Heart right ventricle (tissue), 16 donors: ENCODE data around the gene CAPN13. TPM values are rescaled to one million over a fixed set of nuclear protein-coding genes. Genes with fewer than 3 reads are reported as not detected.

Source experiments
- ATAC-seq, 8 donors: fragments of 200-7000 bp; cut with Tn5 transposase; one replicate each; pipeline ENCODE4 v1.9.1; 2020; ENCODE audit warnings: mild to moderate bottlenecking in 8 of 8, moderate library complexity in 8 of 8, moderate number of reproducible peaks in 1 of 8
- DNase-seq, 2 donors: peaks; one replicate each; pipeline ENCODE4 v3.0.0-alpha.2; 2020
- H3K27ac ChIP-seq, 10 donors: fragments of 200-600 bp; sonication (generic) in 2 of 10; one replicate each; pipeline versions ENCODE4 v1.5.0 to v1.8.0; 2020 to 2022; ENCODE audit warnings: mild to moderate bottlenecking in 3 of 10
- H3K27me3 ChIP-seq, 7 donors: fragments of 200-600 bp; one replicate each; pipeline ENCODE4 v1.8.0; 2021 to 2022; ENCODE audit warnings: mild to moderate bottlenecking in 2 of 7
- H3K36me3 ChIP-seq, 9 donors: fragments of 200-600 bp; sonication (generic) in 1 of 9; one replicate each; pipeline versions ENCODE4 v1.5.0 to v1.8.0; 2020 to 2022; ENCODE audit warnings: mild to moderate bottlenecking in 2 of 9
- H3K4me1 ChIP-seq, 9 donors: fragments of 200-600 bp; sonication (generic) in 1 of 9; one replicate each; pipeline versions ENCODE4 v1.5.0 to v1.8.0; 2020 to 2022; ENCODE audit warnings: mild to moderate bottlenecking in 4 of 9
- H3K4me3 ChIP-seq, 10 donors: fragments of 200-600 bp; sonication (generic) in 2 of 10; one replicate each; pipeline versions ENCODE4 v1.5.0 to v1.8.0; 2020 to 2022; ENCODE audit warnings: mild to moderate bottlenecking in 7 of 10, moderate library complexity in 2 of 10
- H3K9me3 ChIP-seq, 11 donors: fragments of 200-600 bp in 10 of 11; sonication (generic) in 2 of 11; one replicate each; pipeline versions ENCODE4 v1.5.0 to v1.8.0; 2013 to 2022; ENCODE audit warnings: mild to moderate bottlenecking in 2 of 11, control low read depth in 1 of 11, moderate library complexity in 1 of 11
- WGBS, 2 donors: extraction: QIAGEN DNeasy Blood & Tissue Kit; methylation state at CpG; one replicate each; pipeline ENCODE4 v1.1.7; 2013; ENCODE audit warnings: inconsistent platforms in 1 of 2; 5-methylcytosine and 5-hydroxymethylcytosine counted together
- intact Hi-C, 10 donors: fragments of 100-400 bp; cut with DNase I; formaldehyde crosslinking; loops; one replicate each; pipeline versions ENCODE4 v1.11.1 to v1.14.2; 2022
- polyA plus RNA-seq, 2 donors: library from polyadenylated mRNA; stranded (reverse); fragments of 200-250 nt; gene quantifications; one replicate each; pipeline ENCODE4 v1.2.3, GENCODE V29; 2013
- total RNA-seq, 10 donors: library from RNA; stranded (reverse); fragmentation: NEBNext Ultra II Directional in 3 of 10; extraction: Animal tissue kit (Norgen Biotek cat#: 25700) in 3 of 10; gene quantifications; one replicate each; pipeline versions ENCODE4 v1.2.1 to v1.2.4, GENCODE V29; 2021 to 2023
- TF ChIP-seq, protein P1 (sequence below), 9 donors: fragments of 200-600 bp; sonication (generic) in 2 of 9; IDR thresholded peaks; one replicate each; pipeline versions ENCODE4 v1.5.0 to v1.8.0; 2021 to 2022; ENCODE audit warnings: antibody characterized with exemption in 9 of 9, mild to moderate bottlenecking in 5 of 9, moderate library complexity in 1 of 9
- donor health status: Arrhythmogenic right ventricular cardiomyopathy.
- donor health status: ischemic (EF 13 %, LVEDD 7.1; RV severe dilation, severe dysfunction).
- donor health status: healthy with polysubstance abuse.
- donor health status: DM: no; HTN: yes; CAD: no.
- donor health status: DM: no; HTN: no; CAD: no.
- donor health status: ischemic (EF 25% LVEDD 6.9; RV normal size, moderate dysfunction).
- donor health status: ischemic (EF 25% LVEDD 5.7; RV mildly dilated, moderate dysfunction).
- donor health status: healthy.
- donor health status: DM: yes; HTN: yes; CAD: no.
- donor health status: Ischemic cardiomyopathy.
- donor health status: ischemic (EF 35%, LVEDD 5.7; RV mildly dilated, moderate dysfunction).
- donor health status: nonischemic (EF 11% LVEDD 7.7; RV severe dilation, severe dysfunction).
- donor health status: DM: yes; HTN: yes; CAD: no.
- donor health status: PGD.
- donor health status: ischemic (EF 29% LVEDD 5.4; RV normal size, mild dysfunction).
- donor health status: nonischemic (EF 23%, LVEDD 6.1; RV moderate dilation, normal function).

Gene CAPN13
- total and polyA plus RNA-seq, 12 donors, result 0.09 TPM; not detected in 11

DNA sequence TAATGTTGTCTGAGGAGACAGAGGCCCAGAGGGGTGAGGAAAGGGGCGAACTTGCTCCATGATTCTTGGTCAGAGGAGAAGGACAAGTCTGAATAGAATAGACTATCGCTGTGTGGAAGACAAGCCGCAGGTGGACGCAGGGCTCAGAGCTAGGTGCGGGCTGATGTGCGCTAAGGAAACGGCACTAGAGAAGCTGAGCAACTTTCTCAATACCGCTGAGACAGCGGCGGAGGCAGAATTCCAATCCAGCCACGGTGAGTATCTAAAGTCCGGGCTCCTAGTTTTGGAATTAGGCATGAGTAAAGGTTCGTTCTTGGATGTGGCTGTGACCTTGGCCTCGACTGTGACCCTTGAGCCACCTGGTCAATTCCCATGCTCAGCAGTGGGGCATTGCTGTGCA is 47.8 kb downstream of the CAPN13 start:
- WGBS, 2 donors, result 87 to 89% methylated on average over 14 of the region's 14 CpGs
- TF ChIP-seq, protein P1, sequence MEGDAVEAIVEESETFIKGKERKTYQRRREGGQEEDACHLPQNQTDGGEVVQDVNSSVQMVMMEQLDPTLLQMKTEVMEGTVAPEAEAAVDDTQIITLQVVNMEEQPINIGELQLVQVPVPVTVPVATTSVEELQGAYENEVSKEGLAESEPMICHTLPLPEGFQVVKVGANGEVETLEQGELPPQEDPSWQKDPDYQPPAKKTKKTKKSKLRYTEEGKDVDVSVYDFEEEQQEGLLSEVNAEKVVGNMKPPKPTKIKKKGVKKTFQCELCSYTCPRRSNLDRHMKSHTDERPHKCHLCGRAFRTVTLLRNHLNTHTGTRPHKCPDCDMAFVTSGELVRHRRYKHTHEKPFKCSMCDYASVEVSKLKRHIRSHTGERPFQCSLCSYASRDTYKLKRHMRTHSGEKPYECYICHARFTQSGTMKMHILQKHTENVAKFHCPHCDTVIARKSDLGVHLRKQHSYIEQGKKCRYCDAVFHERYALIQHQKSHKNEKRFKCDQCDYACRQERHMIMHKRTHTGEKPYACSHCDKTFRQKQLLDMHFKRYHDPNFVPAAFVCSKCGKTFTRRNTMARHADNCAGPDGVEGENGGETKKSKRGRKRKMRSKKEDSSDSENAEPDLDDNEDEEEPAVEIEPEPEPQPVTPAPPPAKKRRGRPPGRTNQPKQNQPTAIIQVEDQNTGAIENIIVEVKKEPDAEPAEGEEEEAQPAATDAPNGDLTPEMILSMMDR (IDR thresholded peaks at IDR 0.05), result no peak
- no peaks in the 10 kb centered on the region for H3K36me3 ChIP-seq
- H3K27me3 ChIP-seq, result peaks cover 0 to 46% (median 20%) of the 10 kb centered on the region in 7 donors
- no peak for ATAC-seq
- no peak for DNase-seq
- H3K27ac ChIP-seq, result no peak overlapping the region
- no peaks in the 10 kb centered on the region for H3K4me1 ChIP-seq
- H3K4me3 ChIP-seq, result no peak overlapping the region
- intact Hi-C loops, result no loop called here
- H3K9me3 ChIP-seq, result no peaks in the 10 kb centered on the region

DNA sequence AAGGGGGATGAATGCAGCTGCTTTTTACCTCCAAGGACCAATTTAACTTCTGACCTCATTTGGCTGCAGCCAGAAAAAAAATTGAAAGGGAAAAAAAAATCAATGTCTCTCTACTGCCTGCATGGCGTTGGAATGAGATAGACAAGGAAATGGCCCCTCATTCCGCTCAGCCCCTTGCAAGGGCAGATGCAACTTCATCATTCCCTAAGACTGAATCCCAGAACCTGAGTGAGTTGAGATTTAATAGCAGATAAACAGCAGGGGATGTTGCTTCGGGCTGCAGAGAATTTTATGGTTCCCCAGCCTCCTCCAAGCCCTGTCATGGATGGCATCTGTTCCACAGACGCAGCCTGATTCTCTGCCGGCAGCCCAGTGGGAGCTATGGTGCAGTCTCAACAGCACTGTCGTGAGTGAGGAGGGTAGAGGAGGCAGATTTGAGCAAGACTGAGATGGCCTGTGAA is 49.0 kb downstream of the CAPN13 start:
- peaks cover 0 to 49% (median 27%) of the 10 kb centered on the region in 7 donors for H3K27me3 ChIP-seq
- no peak overlapping the region for H3K27ac ChIP-seq
- H3K4me3 ChIP-seq, result no peak overlapping the region
- H3K36me3 ChIP-seq, result no peaks in the 10 kb centered on the region
- intact Hi-C loops, result no loop called here
- ATAC-seq (no peak), DNase-seq (no peak)
- no peaks in the 10 kb centered on the region for H3K9me3 ChIP-seq
- H3K4me1 ChIP-seq, result no peaks in the 10 kb centered on the region
- 50 to 57% methylated on average over 6 of the region's 6 CpGs for WGBS, 2 donors
- TF ChIP-seq, protein P1 (IDR thresholded peaks at IDR 0.05), result no peak

DNA sequence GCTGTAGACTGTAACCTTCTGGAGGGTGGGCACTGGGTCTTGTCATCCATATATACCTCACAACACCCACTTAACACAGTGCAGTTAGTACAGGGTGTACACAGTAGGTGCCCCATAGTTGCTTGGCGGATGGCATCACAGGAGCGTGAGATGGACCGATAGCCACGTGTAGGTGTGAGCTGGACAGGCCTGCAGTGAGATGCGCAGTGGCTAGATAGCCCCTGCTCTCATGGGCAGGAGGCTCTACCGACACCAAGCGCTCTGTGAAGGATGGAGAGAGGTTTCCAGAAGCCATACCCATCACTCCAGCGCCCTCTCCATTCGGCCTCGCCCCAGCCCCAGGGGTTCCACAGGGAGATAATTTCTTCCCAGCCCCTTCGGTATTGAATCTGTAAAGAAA is 49.5 kb downstream of the CAPN13 start:
- no peaks in the 10 kb centered on the region for H3K4me1 ChIP-seq
- H3K36me3 ChIP-seq, result no peaks in the 10 kb centered on the region
- no peak overlapping the region for H3K27ac ChIP-seq
- no peak for ATAC-seq
- peaks cover 0 to 54% (median 31%) of the 10 kb centered on the region in 7 donors for H3K27me3 ChIP-seq
- H3K9me3 ChIP-seq, result no peaks in the 10 kb centered on the region
- DNase-seq, result no peak
- intact Hi-C loops, result no loop called here
- 77 to 83% methylated on average over 11 of the region's 11 CpGs for WGBS, 2 donors
- TF ChIP-seq, protein P1 (IDR thresholded peaks at IDR 0.05), result no peak
- no peak overlapping the region for H3K4me3 ChIP-seq

DNA sequence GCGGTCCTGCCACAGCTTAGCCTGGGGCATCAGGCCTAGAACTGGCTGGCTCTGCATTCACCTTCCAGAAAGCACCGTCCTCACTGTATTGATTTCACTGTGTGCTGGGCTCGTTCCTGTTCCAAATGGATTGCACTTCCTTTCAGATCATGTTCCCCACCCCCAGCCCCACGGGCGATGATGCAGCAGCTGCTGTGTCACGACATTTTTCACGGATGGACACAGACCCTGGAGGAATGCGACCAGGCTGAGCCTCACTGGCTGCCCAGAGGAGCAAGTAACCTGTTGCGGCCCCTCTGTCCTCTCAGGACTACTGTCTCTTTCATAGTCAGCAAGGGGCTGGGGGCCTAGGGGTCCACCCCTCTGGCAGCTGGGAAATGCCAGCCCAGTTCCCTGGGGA is 50.3 kb downstream of the CAPN13 start:
- 73 to 75% methylated on average over 9 of the region's 9 CpGs for WGBS, 2 donors
- Histone ChIP-seq H3K27me3 (peaks cover 0 to 59% (median 36%) of the 10 kb centered on the region in 7 donors), H3K4me1 (no peaks in the 10 kb centered on the region), H3K4me3 (no peak overlapping the region), H3K9me3 (no peaks in the 10 kb centered on the region), H3K27ac (no peak overlapping the region), H3K36me3 (no peaks in the 10 kb centered on the region)
- TF ChIP-seq, protein P1 (IDR thresholded peaks at IDR 0.05), result no peak
- DNase-seq (no peak), ATAC-seq (no peak)
- intact Hi-C loops, result no loop called here
